ENCODE measurements around the gene AVP.
"Not testable (repeated sequence)": the region's sequence is repeated elsewhere in the genome, so short reads cannot be mapped to it uniquely, and the experiment has no call there.

The AVP gene, protein sequence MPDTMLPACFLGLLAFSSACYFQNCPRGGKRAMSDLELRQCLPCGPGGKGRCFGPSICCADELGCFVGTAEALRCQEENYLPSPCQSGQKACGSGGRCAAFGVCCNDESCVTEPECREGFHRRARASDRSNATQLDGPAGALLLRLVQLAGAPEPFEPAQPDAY
- 0 to 0.06 reads per million in 2 experiments for total RNA-seq

DNA sequence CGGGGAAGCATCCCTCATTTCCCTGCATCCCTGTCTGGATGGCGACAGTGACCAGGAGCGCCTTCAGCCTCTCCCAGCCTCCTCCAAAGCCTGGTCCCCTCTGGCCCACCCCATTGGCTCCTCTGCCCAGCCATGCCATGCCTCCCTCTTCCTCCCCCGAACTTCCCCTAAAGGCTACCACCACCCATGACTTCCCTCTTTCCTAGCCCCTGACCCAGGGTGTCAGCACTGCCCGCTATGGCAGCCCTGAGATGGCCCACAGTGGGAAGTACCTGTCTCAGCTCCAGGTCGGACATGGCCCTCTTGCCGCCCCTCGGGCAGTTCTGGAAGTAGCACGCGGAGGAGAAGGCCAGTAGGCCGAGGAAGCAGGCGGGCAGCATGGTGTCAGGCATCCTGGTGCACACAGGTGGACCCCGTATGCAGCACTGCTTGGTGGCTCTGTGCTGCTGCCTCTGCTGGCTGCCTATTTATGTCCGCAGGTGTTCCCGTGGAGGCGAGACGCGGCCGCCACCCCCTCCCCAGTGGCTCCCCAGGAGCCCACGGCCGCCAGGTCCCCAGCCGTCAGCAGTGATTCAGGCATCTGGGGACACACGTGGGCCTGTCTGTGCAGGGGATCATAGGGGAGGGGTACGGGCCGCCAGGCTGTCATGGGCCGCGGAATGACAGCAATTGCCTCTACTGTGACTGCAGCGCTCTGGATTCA, at the start of gene AVP:
AVP (minus strand) TSS at position 442 of the 703 bp plus-strand sequence; CDS start at position 392, 50 bp downstream.
- DNase-seq (ENCODE audit: low read depth), result no peak

DNA sequence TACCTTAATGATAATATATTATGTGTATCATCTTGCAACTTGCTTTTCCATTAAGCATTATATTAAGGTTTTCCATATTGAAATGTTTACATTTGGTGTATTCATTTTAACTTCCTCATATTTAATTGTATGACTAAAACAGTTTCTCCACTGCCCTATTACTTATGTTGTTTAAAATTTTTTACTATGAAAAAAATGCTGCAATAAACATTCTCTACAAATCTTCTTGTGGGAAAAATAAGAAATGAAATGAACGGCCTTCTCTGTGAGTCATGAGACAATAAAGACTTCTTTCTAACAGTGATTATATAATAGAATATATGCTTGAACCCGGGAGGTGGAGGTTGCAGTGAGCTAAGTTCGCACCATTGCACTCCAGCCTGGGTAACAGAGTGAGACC, 49.6 kb upstream of the AVP start:
- no peak for DNase-seq (ENCODE audit: low read depth)

DNA sequence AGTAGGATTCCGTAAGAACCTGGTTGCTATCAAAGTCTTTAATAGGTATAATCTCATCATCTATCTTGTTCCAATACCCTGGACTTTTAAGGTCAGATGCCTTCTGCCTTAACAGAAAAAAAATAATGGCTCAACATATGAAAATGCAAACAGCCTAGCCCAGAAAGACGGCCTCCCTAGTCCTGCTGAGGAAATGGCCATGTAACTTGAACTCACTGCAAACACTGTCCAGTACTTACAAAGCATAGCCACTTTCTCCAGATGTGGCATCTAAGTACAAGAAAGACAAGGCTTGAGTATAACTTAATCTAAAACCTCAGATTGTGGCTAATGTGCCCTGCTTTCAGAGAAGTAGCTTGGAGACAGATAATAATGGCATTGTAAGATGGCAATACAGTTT, 48.6 kb upstream of the AVP start:
- DNase-seq (ENCODE audit: low read depth), result no peak

DNA sequence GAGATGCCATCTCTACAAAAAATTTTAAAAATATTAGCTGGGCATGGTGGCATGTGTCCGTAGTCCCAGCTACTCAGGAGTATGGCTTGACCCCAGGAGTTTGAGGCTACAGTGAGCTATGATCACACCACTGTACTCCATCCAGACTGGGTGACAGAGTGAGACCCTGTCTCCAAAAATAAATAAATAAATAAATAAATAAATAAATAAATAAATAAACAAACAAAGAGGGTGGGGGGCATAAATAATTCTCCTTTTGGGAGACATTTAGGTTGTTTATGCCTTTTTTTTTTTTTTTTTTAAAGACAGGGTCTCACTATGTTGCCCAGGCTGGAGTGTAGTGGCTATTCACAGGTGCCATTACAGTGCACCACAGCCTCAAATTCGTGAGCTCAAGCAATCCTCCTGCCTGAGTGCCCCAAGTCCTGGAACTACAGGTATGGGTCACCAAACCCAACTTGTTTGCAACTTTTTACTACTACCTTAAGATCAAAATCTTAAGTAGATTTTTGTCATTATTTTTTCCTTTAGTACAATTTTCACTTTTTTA, 45.6 kb upstream of the AVP start:
- DNase-seq (ENCODE audit: low read depth), result no peak

DNA sequence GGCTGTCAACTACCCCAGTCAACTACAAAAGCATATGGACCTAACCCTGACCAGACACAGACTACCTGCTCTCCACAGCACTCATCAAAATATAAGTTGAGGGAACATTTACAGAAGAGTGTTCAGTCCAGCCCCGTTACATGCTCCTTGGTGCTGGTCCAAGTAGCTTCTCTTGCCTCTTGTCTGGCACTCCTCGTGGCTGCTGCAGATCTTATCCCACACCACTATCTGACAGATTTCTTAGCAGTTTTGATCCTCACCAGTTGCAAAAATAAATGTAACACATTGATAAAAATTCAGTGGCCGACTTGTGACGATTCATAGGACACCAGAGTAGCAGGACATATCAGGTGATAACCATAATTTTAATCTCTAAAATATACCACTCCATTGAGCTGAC, 44.6 kb upstream of the AVP start:
- DNase-seq (ENCODE audit: low read depth), result no peak

DNA sequence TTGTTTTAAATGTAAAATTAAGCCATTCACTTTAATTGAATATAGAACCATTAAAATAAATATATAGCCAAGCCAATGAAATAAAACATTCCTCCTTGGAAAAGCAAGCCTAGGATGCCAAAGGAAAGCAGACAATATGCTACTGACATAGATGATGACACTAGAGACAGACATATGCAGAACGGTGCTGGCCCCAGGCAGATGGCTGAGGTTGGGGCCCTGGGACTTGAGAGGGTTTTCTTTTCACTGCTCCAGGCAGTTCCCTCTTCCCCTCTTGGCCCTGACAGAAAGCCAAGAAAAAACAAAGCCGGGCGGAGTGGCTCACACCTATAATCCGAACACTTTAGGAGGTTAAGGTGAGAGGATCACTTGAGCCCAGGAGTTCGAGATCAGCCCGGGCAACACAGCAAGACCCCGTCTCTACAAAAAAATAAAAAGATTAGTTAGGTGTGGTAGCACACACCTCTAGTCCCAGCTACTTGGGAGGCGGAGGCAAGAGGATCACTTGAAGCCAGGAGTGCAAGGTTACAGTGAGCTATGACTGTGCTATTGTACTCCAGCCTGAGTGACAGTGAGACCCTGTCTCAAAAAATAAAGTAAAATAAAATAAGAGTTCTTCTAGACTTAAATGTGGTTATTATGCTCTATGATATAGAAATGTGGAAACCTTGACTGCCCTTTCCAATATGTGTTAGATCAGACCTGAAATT, 43.9 kb upstream of the AVP start:
- no peak for DNase-seq (ENCODE audit: low read depth)

DNA sequence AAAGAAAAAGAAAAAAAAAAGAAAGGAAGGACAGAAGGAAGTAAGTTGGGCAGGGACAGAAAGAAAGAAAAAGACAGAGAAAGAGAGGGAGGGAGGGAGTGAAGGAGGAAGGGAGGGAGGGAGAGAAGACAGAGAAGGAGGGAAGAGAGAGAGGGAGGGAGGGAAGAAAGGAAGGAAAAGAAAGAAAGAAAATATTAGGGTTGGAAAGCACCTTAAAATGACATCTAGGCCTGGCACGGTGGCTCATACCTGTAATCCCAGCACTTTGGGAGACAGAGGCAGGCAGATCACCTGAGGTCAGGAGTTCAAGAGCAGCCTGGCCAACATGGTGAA, 42.0 kb upstream of the AVP start:
- DNase-seq (ENCODE audit: low read depth), result no peak

DNA sequence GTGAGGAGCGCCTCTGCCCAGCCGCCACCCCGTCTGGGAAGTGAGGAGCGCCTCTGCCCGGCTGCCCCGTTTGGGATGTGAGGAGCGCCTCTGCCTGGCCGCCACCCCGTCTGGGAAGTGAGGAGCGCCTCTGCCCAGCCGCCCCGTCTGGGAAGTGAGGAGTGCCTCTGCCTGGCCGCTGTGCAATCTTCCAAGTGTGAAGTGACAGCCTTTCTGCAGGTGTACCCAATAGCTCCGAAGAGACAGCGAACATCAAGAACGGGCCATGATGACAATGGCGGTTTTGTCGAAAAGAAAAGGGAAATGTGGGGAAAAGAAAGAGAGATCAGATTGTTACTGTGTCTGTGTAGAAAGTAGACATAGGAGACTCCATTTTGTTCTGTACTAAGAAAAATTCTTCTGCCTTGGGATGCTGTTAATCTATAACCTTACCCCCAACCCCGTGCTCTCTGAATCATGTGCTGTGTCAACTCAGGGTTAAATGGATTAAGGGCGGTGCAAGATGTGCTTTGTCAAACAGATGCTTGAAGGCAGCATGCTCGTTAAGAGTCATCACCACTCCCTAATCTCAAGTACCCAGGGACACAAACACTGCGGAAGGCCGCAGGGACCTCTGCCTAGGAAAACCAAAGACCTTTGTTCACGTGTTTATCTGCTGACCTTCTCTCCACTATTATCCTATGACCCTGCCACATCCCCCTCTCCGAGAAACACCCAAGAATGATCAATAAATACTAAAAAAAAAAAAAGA, 41.4 kb upstream of the AVP start:
- DNase-seq (ENCODE audit: low read depth), result not testable (repeated sequence)

DNA sequence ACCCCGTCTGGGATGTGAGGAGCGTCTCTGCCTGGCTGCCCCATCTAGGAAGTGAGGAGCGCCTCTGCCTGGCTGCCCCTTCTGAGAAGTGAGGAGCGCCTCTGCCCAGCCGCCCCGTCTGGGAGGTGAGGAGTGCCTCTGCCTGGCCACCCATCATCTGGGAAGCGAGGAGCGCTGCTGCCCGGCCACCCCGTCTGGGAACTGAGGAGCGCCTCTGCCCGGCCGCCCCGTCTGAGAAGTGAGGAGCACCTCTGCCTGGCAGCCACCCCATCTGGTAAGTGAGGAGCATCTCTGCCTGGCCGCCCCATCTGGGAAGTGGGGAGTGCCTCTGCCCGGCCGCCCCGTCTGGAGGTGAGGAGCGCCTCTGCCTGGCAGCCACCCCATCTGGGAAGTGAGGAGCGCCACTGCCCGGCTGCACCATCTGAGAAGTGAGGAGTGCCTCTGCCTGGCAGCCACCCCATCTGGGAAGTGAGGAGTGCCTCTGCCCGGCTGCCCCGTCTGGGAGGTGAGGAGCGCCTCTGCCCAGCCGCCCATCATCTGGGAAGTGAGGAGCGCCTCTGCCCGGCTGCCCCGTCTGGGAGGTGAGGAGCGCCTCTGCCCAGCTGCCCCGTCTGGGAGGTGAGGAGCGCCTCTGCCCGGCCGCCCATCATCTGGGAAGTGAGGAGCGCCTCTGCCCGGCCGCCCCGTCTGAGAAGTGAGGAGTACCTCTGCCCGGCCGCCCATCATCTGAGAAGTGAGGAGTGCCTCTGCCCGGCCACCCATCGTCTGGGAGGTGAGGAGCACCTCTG, 40.4 kb upstream of the AVP start:
- DNase-seq (ENCODE audit: low read depth), result not testable (repeated sequence)

DNA sequence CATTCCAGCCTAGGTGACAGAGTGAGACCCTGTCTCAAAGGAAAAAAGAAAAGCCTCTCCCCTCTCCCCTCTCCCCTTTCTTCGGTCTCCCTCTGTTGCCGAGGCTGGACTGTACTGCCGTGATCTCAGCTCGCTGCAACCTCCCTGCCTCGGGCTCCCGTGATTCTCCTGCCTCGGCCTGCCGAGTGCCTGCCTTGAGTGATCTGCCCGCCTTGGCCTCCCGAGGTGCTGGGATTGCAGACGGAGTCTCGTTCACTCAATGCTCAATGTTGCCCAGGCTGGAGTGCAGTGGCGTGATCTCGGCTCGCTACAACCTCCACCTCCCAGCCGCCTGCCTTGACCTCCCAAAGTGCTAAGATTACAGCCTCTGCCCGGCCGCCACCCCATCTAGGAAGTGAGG, 39.6 kb upstream of the AVP start:
- not testable (repeated sequence) for DNase-seq (ENCODE audit: low read depth)

DNA sequence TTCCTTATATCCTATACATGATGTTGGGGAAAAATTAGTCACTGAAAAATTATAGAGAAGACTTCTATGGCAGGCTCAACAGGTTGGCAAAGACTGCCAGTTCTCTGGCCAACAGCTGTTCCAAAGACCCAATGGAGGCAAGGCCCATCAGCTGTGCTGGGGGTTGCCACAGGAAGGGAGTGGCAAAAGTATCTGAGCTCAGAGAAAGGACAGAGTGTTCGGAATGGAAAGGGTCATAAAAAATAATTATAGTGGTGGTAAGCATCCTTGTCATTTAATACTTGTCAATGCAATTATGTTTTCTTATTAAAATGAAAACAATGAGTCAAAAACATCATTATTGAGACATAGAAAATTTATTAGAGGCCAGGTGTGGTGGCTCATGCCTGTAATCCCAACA, 39.0 kb upstream of the AVP start:
- DNase-seq (ENCODE audit: low read depth), result no peak

DNA sequence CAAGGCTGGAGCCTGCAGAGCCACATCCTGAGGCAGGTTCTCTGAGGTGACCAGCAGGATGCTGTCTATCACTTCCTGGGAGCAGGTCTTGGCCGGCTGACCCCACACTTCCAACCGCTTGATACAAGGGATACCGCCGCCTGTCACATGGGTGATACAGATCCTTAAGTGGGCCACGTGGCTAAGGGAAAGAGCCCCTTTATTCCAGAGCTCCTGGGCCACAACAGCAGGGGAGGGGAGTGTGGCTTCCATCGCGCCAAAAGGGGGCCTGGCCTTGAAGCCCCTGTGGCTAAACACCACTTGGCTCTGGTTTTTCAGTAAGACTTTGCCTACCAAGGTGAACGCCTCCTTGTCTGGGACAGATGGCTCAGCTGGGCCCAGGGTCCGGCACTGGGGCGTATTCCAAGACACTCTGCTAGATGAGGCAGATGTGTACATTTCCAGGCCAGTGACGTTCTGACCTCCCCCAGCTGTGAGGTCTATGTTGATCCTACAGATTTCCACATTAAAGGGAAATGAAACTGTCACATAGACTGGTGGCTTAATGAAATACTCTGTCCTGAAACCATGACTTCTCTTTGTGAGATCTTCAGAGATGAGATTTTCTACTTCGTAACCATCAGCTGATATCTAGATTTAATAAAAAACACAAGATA, 37.6 kb upstream of the AVP start:
- DNase-seq (ENCODE audit: low read depth), result no peak

DNA sequence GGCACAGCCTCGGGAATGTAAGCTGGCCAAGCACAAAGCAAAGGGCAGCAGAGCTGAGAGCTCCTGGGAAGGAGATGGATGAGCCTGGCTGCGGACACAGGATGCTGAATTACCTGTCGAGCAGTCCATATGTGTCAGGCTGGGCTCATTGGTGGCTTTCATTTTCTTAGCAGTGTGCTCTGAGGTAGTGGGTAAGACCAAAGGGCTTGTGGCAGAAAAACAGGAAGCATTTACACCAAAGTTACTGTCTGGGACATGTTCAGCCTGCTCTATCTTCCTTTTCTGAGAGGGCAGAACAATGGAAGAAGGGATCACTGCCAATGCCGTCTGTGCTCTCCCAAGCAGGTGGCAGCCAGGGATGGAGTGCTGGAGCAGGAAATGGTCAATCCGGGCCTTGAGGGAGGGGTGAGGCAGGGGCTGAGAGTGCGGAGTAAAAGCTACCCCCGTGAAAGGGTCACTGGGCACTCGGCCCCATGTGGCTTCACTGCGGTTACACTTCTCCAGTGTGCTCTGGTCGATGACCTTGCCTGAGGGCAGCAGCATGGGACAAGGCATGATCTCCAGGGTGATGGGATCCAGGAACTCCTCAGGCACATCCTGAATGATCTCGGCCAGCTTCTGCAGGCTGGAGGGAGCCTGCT, 36.9 kb upstream of the AVP start:
- DNase-seq (ENCODE audit: low read depth), result no peak

DNA sequence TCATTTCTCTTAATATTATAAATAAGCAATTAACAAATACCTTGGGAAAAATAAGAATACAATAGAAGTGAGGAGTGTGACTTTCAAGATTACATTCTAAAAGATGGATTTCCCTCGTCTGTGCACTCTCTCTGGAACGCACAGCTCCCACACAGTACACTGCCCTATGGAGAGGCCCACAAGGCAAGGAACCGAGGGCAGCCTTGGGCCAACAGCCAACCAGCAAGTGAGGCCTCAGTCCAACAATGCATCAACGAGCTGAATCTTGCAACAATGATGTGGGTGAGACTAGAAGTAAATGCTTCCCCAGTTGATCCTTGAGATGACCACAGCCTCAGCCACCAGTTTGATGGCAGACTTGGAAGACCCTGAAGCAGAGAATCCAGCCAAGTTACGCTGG, 34.5 kb upstream of the AVP start:
- no peak for DNase-seq (ENCODE audit: low read depth)

DNA sequence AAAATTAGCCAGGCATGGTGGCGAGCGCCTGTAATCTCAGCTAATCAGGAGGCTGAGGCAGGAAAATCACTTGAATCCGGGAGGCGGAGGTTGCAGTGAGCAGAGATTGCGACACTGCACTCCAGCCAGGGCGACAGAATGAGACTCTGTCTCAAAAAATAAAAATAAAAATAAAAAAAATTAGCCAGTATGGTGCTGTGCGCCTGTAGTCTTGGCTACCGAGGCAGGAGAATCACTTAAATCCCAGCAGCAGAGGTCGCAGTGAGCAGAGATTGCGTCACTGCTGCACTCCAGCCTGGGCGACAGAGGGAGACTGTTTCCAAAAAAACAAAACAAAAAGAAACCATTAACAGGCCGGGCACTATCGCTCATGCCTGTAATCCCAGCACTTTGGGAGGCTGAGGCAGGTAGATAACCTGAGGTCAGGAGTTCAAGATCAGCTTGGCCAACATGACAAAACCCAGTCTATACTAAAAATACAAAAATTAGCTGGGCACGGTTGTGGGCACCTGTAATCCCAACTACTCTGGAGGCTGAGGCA, 33.4 kb upstream of the AVP start:
- DNase-seq (ENCODE audit: low read depth), result peak; percentile 34

DNA sequence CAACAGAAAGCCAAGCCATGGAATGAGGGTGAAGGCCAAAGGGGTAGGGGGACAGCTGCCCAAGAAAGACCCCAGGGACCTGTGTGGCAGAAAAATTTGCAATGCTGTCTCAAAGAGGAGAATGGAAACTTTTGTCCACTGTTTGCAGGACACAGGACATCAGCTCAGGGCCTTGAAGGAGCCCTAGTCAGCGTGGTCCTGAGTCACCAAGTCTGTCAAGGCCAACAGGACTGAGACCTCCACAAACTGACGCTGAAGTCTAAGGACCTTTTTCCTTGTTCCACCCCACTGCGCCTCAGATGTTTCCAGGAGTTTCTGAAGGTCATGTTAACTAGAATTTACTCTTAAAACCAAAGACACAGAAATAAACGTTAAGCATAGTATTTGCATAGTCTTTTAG, 31.8 kb upstream of the AVP start:
- no peak for DNase-seq (ENCODE audit: low read depth)

DNA sequence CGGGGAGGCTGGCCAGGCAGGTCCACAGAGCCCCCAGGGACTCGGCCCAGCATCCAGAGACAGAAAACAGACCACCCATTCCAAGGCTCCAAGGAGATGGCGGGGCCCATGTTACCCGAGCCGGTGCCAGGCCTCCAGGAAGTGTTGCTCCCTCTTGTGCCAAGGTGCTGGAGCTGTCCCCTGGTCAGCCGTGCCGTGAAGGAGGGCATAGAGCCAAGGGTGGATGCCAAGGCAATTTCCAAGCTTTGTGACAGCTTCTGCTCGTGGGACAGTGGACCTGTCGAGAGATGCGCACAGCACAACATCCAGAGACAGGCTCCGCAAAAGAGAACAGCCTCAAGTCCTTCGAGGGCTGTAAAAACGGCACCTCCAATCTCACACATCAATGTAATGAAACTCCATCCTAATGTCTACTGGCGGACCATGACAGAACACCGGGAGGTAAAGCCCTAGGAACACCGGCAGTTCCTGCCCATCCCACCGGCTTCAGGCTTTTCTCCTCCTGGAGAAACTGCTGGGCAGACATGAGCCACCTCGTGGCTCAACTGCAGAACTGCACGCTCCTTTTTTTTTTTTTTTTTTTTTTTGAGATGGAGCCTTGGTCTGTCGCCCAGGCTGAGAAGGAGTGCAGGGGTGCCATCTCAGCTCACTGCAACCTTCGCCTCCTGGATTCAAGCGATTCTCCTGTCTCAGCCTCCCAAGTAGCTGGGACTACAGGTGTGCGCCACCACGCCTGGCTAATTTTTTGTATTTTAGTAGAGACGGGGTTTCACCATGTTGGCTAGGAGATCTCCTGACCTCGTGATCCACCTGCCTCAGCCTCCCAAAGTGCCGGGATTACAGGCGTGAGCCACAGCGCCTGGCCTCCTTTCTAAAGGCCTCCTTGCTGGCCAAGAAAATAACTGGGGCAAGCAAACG, 30.9 kb upstream of the AVP start:
- no peak for DNase-seq (ENCODE audit: low read depth)

DNA sequence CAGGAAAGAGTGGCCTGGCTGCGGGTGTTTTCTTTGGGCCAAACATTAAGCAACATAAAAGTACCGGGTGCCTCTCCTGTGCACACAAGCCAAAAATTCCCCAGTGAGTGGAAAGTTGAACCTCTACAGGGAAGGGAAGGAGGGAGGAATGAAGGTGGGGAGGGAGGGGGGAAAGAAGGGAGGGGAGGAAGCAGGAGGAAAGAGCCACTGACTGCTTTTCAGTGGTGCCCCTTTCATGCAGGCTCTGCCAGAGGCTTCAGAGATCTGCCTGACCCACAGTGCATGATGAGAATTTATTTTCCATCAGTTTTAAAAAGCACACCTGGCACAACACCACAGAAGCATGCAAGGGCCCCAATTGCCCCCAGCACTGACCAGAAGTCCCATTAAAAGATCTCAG, 27.5 kb upstream of the AVP start:
- DNase-seq (ENCODE audit: low read depth), result no peak

DNA sequence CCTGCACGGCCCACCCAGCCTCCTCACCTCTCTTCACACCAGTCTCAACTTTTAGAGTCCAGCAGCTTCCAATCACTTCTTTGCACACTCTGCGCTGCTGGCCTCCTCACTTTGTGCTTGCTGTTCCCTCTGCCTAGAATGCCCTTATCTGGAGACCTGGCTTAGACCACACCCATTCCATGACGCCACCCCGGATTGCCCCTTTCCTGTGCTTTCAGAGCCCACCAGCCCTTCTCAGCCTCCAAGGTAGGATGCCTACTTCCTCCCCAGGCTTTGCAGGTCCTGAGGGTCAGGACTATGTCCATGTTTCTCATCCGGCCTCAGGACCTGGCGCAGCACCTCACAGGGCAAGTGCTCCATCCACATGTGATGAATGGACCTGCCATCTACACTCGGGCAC, 27.0 kb upstream of the AVP start:
- DNase-seq (ENCODE audit: low read depth), result no peak
